Thyroid gland (tissue), 4 donors: Measurements from ENCODE around the gene DFFB. TPM values are rescaled to one million over a fixed set of nuclear protein-coding genes. Genes with fewer than 3 reads are reported as not detected.

Experiments used
- DNase-seq, 2 donors: peaks; one replicate each; pipeline ENCODE4 v3.0.0-alpha.2; 2019
- H3K27ac ChIP-seq, 3 donors: fragments of 200-600 bp; sonication (generic); 1 replicate in 2 of 3; 2 replicates in 1 of 3; pipeline ENCODE4 v1.5.1; 2016 to 2019; ENCODE audit warnings: mild to moderate bottlenecking in 1 of 3, moderate library complexity in 1 of 3
- H3K27me3 ChIP-seq: fragments of 200-600 bp; sonication (generic); one replicate; pipeline ENCODE4 v1.5.1; 2019
- H3K36me3 ChIP-seq, 2 donors: fragments of 200-600 bp; sonication (generic); one replicate each; pipeline ENCODE4 v1.5.1; 2016 to 2019
- H3K4me1 ChIP-seq, 2 donors: fragments of 200-600 bp; sonication (generic); one replicate each; pipeline ENCODE4 v1.5.1; 2017 to 2019
- H3K4me3 ChIP-seq, 3 donors: fragments of 200-600 bp; sonication (generic); replicated peaks in 1 of 3; 1 replicate in 2 of 3; 2 replicates in 1 of 3; pipeline ENCODE4 v1.5.1; 2016; ENCODE audit warnings: mild to moderate bottlenecking in 1 of 3
- H3K9me3 ChIP-seq: fragments of 200-600 bp; sonication (generic); one replicate; pipeline ENCODE4 v1.5.1; 2017
- CTCF ChIP-seq, 6 experiments: fragments of 200-600 bp in 3 of 6; fragments of 450-650 bp in 3 of 6; sonication (generic) in 3 of 6; IDR thresholded peaks; one replicate each; pipeline ENCODE4 v1.5.1; 2016 to 2019; ENCODE audit warnings: antibody characterized with exemption in 6 of 6, mild to moderate bottlenecking in 2 of 6, inconsistent platforms in 1 of 6, moderate library complexity in 1 of 6
- POLR2A ChIP-seq, 2 donors: fragments of 450-650 bp; IDR thresholded peaks; one replicate each; pipeline ENCODE4 v1.6.1; 2017; ENCODE audit warnings: antibody characterized with exemption in 2 of 2, mild to moderate bottlenecking in 2 of 2, moderate library complexity in 1 of 2
- WGBS, 2 donors: methylation state at CpG; one replicate each; pipeline ENCODE4 v1.1.5; 2017; 5-methylcytosine and 5-hydroxymethylcytosine counted together
- intact Hi-C: fragments of 100-400 bp; cut with DNase I; formaldehyde crosslinking; loops from one replicate; pipeline ENCODE4 v1.15.1; 2023
- total RNA-seq, 4 donors: library from RNA; depleted of rRNA; stranded (reverse); fragments of >200 nt; gene quantifications; one replicate each; pipeline ENCODE4 v1.2.3, GENCODE V29; 2016

DFFB gene
- total RNA-seq, 4 donors from 2014 or later = 5.1 to 8.6 (median 6.8) TPM

- DNase-seq = no peak
- intact Hi-C loops = no loop called here
- no peak overlapping the region for H3K4me3 ChIP-seq
- no peaks in the 10 kb centered on the region for H3K9me3 ChIP-seq
- peaks cover 11 to 24% of the 10 kb centered on the region in 2 donors for H3K36me3 ChIP-seq
- no peak for TF ChIP-seq POLR2A (IDR thresholded peaks at IDR 0.05)
- no peak for TF ChIP-seq CTCF (IDR thresholded peaks at IDR 0.05)
- no peak overlapping the region for H3K27ac ChIP-seq
- 77 to 83% methylated on average over 7 to 16 of the region's 18 CpGs for WGBS, 2 donors
- H3K27me3 ChIP-seq = no peaks in the 10 kb centered on the region
- no peaks in the 10 kb centered on the region for H3K4me1 ChIP-seq
Observed at GRCh38 chr1:3865606-3866160, 8.4 kb downstream of the DFFB start.

GRCh38 chr1:3868464-3869006, 11.3 kb downstream of the DFFB start:
- H3K27ac ChIP-seq = no peak overlapping the region
- no peak overlapping the region for H3K4me3 ChIP-seq
- H3K36me3 ChIP-seq = peaks cover 11 to 34% of the 10 kb centered on the region in 2 donors
- no peaks in the 10 kb centered on the region for H3K27me3 ChIP-seq
- H3K9me3 ChIP-seq = no peaks in the 10 kb centered on the region
- 75 to 93% methylated on average over 13 of the region's 13 CpGs for WGBS, 2 donors
- H3K4me1 ChIP-seq = no peaks in the 10 kb centered on the region
- no peak for DNase-seq
- TF ChIP-seq CTCF (IDR thresholded peaks at IDR 0.05) (no peak), POLR2A (IDR thresholded peaks at IDR 0.05) (no peak)
- intact Hi-C loops = no loop called here

- WGBS, 2 donors = 73 to 90% methylated on average over 2 to 10 of the region's 18 CpGs
- H3K4me1 ChIP-seq = no peaks in the 10 kb centered on the region
Observed at GRCh38 chr1:3869751-3870301, 12.6 kb downstream of the DFFB start.

GRCh38 chr1:3871451-3871805, 14.2 kb downstream of the DFFB start:
- Histone ChIP-seq H3K9me3 (no peaks in the 10 kb centered on the region), H3K36me3 (peaks cover 16 to 51% of the 10 kb centered on the region in 2 donors), H3K4me1 (no peaks in the 10 kb centered on the region), H3K27me3 (no peaks in the 10 kb centered on the region), H3K4me3 (no peak overlapping the region), H3K27ac (no peak overlapping the region)
- intact Hi-C loops = no loop called here
- no peak for TF ChIP-seq POLR2A (IDR thresholded peaks at IDR 0.05)
- TF ChIP-seq CTCF (IDR thresholded peaks at IDR 0.05) = no peak
- 95 to 98% methylated on average over 7 of the region's 7 CpGs for WGBS, 2 donors
- DNase-seq = no peak

More at GRCh38 chr1:3869751-3870301, 12.6 kb downstream of the DFFB start:
- Histone ChIP-seq H3K9me3 (no peaks in the 10 kb centered on the region), H3K36me3 (peaks cover 16 to 39% of the 10 kb centered on the region in 2 donors), H3K27me3 (no peaks in the 10 kb centered on the region), H3K4me3 (no peak overlapping the region), H3K27ac (no peak overlapping the region)
- intact Hi-C loops = no loop called here
- no peak for TF ChIP-seq CTCF (IDR thresholded peaks at IDR 0.05)
- TF ChIP-seq POLR2A (IDR thresholded peaks at IDR 0.05) = no peak
- DNase-seq = no peak

GRCh38 chr1:3872546-3872945, 15.3 kb downstream of the DFFB start:
- TF ChIP-seq CTCF (IDR thresholded peaks at IDR 0.05) (no peak), POLR2A (IDR thresholded peaks at IDR 0.05) (no peak)
- WGBS, 2 donors = 92 to 97% methylated on average over 5 to 7 of the region's 8 CpGs
- Histone ChIP-seq H3K9me3 (no peaks in the 10 kb centered on the region), H3K27ac (no peak overlapping the region), H3K36me3 (peaks cover 16 to 50% of the 10 kb centered on the region in 2 donors), H3K27me3 (no peaks in the 10 kb centered on the region), H3K4me3 (no peak overlapping the region), H3K4me1 (no peaks in the 10 kb centered on the region)
- intact Hi-C loops = no loop called here
- DNase-seq = no peak
